Tibial nerve (tissue), 4 donors: ENCODE data around the gene COL1A1. TPM values are rescaled to one million over a fixed set of nuclear protein-coding genes. Genes with fewer than 3 reads are reported as not detected.
A peak's percentile ranks its signal among the peaks of the same experiment; 100 is the strongest.

Source experiments
- DNase-seq, 2 donors: peaks; one replicate each; pipeline ENCODE4 v3.0.0-alpha.2; 2019; ENCODE audit warnings: low spot score in 2 of 2
- H3K27ac ChIP-seq, 4 donors: fragments of 200-600 bp; sonication (generic) in 3 of 4; one replicate each; pipeline ENCODE4 v1.5.1; 2017 to 2019; ENCODE audit warnings: mild to moderate bottlenecking in 1 of 4
- H3K27me3 ChIP-seq, 2 donors: fragments of 200-600 bp; sonication (generic) in 1 of 2; one replicate each; pipeline versions ENCODE4 v1.5.1 to v1.6.0; 2017 to 2019
- H3K36me3 ChIP-seq, 3 donors: fragments of 200-600 bp; sonication (generic); one replicate each; pipeline ENCODE4 v1.5.1; 2018 to 2019
- H3K4me1 ChIP-seq, 4 donors: fragments of 200-600 bp; sonication (generic) in 3 of 4; one replicate each; pipeline ENCODE4 v1.5.1; 2017 to 2019
- H3K4me3 ChIP-seq, 4 donors: fragments of 200-600 bp; sonication (generic) in 3 of 4; one replicate each; pipeline ENCODE4 v1.5.1; 2017 to 2019; ENCODE audit warnings: mild to moderate bottlenecking in 1 of 4, moderate library complexity in 1 of 4
- H3K9me3 ChIP-seq, 4 donors: fragments of 200-600 bp; sonication (generic) in 3 of 4; one replicate each; pipeline ENCODE4 v1.5.1; 2017 to 2019
- CTCF ChIP-seq, 5 experiments: fragments of 200-600 bp in 3 of 5; fragments of 450-650 bp in 2 of 5; sonication (generic) in 3 of 5; IDR thresholded peaks; one replicate each; pipeline ENCODE4 v1.5.1; 2016 to 2019; ENCODE audit warnings: antibody characterized with exemption in 5 of 5, mild to moderate bottlenecking in 3 of 5, moderate library complexity in 2 of 5
- EP300 ChIP-seq, 2 donors: sonication (generic); formaldehyde crosslinking; IDR thresholded peaks; one replicate each; pipeline ENCODE4 v1.6.1; 2017; ENCODE audit warnings: antibody characterized with exemption in 2 of 2, mild to moderate bottlenecking in 1 of 2
- POLR2A ChIP-seq, 2 donors: fragments of 450-650 bp; IDR thresholded peaks; one replicate each; pipeline ENCODE4 v1.6.1; 2017; ENCODE audit warnings: antibody characterized with exemption in 2 of 2, mild to moderate bottlenecking in 2 of 2, moderate library complexity in 2 of 2
- WGBS, 2 donors: methylation state at CpG; one replicate each; pipeline ENCODE4 v1.1.5; 2018; 5-methylcytosine and 5-hydroxymethylcytosine counted together
- total RNA-seq, 4 donors: library from RNA; depleted of rRNA; stranded (reverse); fragments of >200 nt; gene quantifications; one replicate each; pipeline ENCODE4 v1.1.0, GENCODE V29; 2016

Gene COL1A1
- total RNA-seq, 4 donors from 2014 or later = 31.5 to 185 (median 73.0) TPM

DNA sequence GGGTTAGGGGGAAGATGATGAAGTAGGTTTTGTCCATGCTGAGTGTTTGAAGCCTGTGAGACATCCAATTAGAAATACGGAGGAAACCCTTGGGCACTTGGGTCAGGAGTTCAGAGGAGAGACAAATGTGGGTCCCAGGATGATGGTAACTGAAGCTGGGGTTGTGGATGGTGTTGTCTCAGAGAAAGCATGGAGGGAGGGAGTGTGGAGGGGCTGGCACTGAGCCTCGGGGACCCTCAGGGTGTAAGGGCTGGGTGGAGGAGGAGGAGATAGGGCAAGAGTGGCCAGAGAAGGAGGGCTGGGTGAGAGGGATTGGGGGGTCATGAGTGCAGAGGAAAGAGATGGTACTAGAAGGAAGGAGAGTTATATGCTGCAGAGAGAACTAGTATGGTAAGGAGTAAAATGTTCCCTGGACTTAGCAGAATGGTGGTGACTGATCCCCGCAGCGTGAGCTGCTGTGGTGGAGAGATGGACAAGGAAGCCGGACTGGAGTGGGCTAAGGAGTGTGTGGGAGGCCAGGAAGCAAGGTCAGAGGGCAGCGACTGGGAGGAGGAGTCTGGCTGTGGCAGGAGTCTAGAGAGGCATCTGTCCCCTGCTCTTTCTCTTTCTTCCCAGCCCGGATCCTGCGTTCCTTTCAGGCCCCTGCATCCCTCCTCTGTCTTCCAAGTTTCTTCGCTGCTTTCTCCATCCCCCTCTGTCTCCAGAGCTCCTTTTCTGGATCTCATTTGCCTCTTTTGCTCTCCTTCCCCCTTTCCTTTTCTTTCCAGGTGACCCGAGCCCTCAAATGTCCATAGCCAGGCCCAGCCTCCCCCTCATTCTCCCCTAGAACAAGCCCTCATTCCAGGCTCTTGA is 3.9 kb upstream of the COL1A1 start:
- Histone ChIP-seq H3K27me3 (peaks cover 0 to 7% of the 10 kb centered on the region in 2 donors), H3K9me3 (no peaks in the 10 kb centered on the region), H3K36me3 (no peaks in the 10 kb centered on the region), H3K4me1 (peaks cover 0 to 76% (median 29%) of the 10 kb centered on the region in 4 donors), H3K4me3 (no peak overlapping the region), H3K27ac (peak overlapping the region; percentile 15 to 95 (median 65))
- no peak for TF ChIP-seq POLR2A (IDR thresholded peaks at IDR 0.05)
- TF ChIP-seq CTCF (IDR thresholded peaks at IDR 0.05) = no peak
- no peak for TF ChIP-seq EP300 (IDR thresholded peaks at IDR 0.05)
- peak in 1 of 2 donors; percentile 9 for DNase-seq
- WGBS, 2 donors = 21 to 29% methylated on average over 10 of the region's 10 CpGs

GRCh38 chr17:50204431-50204830 is 3.0 kb upstream of the COL1A1 start:
- Histone ChIP-seq H3K27me3 (peaks cover 0 to 9% of the 10 kb centered on the region in 2 donors), H3K9me3 (no peaks in the 10 kb centered on the region), H3K36me3 (no peaks in the 10 kb centered on the region), H3K27ac (peak overlapping the region in 2 of 4 donors; percentile 71 to 95), H3K4me1 (peaks cover 0 to 76% (median 27%) of the 10 kb centered on the region in 4 donors), H3K4me3 (no peak overlapping the region)
- DNase-seq = peak in 1 of 2 donors; percentile 1
- 90 to 93% methylated on average over 2 to 3 of the region's 3 CpGs for WGBS, 2 donors
- TF ChIP-seq CTCF (IDR thresholded peaks at IDR 0.05) (no peak), POLR2A (IDR thresholded peaks at IDR 0.05) (no peak), EP300 (IDR thresholded peaks at IDR 0.05) (no peak)

GRCh38 chr17:50203604-50204345 is 2.3 kb upstream of the COL1A1 start:
- no peak overlapping the region for H3K4me3 ChIP-seq
- H3K36me3 ChIP-seq = no peaks in the 10 kb centered on the region
- TF ChIP-seq CTCF (IDR thresholded peaks at IDR 0.05) (no peak), POLR2A (IDR thresholded peaks at IDR 0.05) (no peak), EP300 (IDR thresholded peaks at IDR 0.05) (no peak)
- no peaks in the 10 kb centered on the region for H3K9me3 ChIP-seq
- peaks cover 0 to 10% of the 10 kb centered on the region in 2 donors for H3K27me3 ChIP-seq
- no peak for DNase-seq
- H3K4me1 ChIP-seq = peaks cover 0 to 76% (median 29%) of the 10 kb centered on the region in 4 donors
- WGBS, 2 donors = 60 to 62% methylated on average over 13 of the region's 13 CpGs
- H3K27ac ChIP-seq = peak overlapping the region; percentile 42 to 95 (median 69)

GRCh38 chr17:50203086-50203485 is 1.7 kb upstream of the COL1A1 start:
- DNase-seq = no peak
- 41 to 51% methylated on average over 14 of the region's 14 CpGs for WGBS, 2 donors
- peak overlapping the region; percentile 42 to 95 (median 69) for H3K27ac ChIP-seq

More at GRCh38 chr17:50203086-50203485, 1.7 kb upstream of the COL1A1 start:
- no peaks in the 10 kb centered on the region for H3K9me3 ChIP-seq
- no peak for TF ChIP-seq POLR2A (IDR thresholded peaks at IDR 0.05)
- TF ChIP-seq EP300 (IDR thresholded peaks at IDR 0.05) = no peak
- no peak for TF ChIP-seq CTCF (IDR thresholded peaks at IDR 0.05)
- H3K36me3 ChIP-seq = no peaks in the 10 kb centered on the region
- peaks cover 0 to 10% of the 10 kb centered on the region in 2 donors for H3K27me3 ChIP-seq
- no peak overlapping the region for H3K4me3 ChIP-seq
- H3K4me1 ChIP-seq = peaks cover 0 to 76% (median 34%) of the 10 kb centered on the region in 4 donors
